Gastrocnemius medialis (tissue), 4 donors: Measurements from ENCODE around the gene ZAP70.

Experiments
- CTCF ChIP-seq, 5 experiments: fragments of 450-650 bp in 3 of 5; fragments of 200-600 bp in 2 of 5; sonication (generic) in 2 of 5; IDR thresholded peaks in 4 of 5; conservative IDR thresholded peaks in 1 of 5; 1 replicate in 4 of 5; 2 replicates in 1 of 5; pipeline ENCODE4 v1.5.1; 2016 to 2019; ENCODE audit warnings: antibody characterized with exemption in 5 of 5, mild to moderate bottlenecking in 3 of 5, moderate library complexity in 3 of 5
- POLR2A ChIP-seq, 2 donors: fragments of 450-650 bp; IDR thresholded peaks; one replicate each; pipeline ENCODE4 v1.6.1; 2017; ENCODE audit warnings: antibody characterized with exemption in 2 of 2, mild to moderate bottlenecking in 2 of 2, moderate library complexity in 2 of 2

GRCh38 chr2:97719362-97720155, 6.2 kb downstream of the ZAP70 start:
- TF ChIP-seq CTCF (IDR thresholded peaks at IDR 0.05 in 4 of 5, conservative IDR thresholded peaks at IDR 0.05 in 1 of 5) = no peak
- TF ChIP-seq POLR2A (IDR thresholded peaks at IDR 0.05) = no peak
